ENCODE data around the gene SNX8. TPM values are rescaled to one million over a fixed set of nuclear protein-coding genes. Genes with fewer than 3 reads are reported as not detected.
A peak's percentile ranks its signal among the peaks of the same experiment; 100 is the strongest.

Gene SNX8
- total and polyA plus RNA-seq, 2 of the 8 experiments (the other 6 are each of a cell fraction or from before 2014, with no cell fraction given), result 46.2 to 70.8 TPM

GRCh38 chr7:2353936-2354185 lies 39.6 kb upstream of the SNX8 start (continued):
- TF ChIP-seq TEAD4 (IDR thresholded peaks at IDR 0.05; ENCODE audit: low read depth, low read length) (no peak), SAP30 (IDR thresholded peaks at IDR 0.05; ENCODE audit: insufficient read depth, insufficient replicate concordance, low read length) (no peak), GABPA (IDR thresholded peaks at IDR 0.05; ENCODE audit: borderline replicate concordance, insufficient read depth, low read length) (no peak), TAF7 (optimal IDR thresholded peaks at IDR 0.05; ENCODE audit: borderline replicate concordance, low read depth, low read length) (peak; percentile 64), HDAC6 (IDR thresholded peaks at IDR 0.05; ENCODE audit: low read depth, low read length) (no peak), TAF1 (IDR thresholded peaks at IDR 0.05; ENCODE audit: low read depth, low read length) (peak; percentile 70), ATF2 (IDR thresholded peaks at IDR 0.05; ENCODE audit: low read length) (no peak), CEBPB (IDR thresholded peaks at IDR 0.05; ENCODE audit: low read depth, low read length) (no peak), RNF2 (IDR thresholded peaks at IDR 0.05; ENCODE audit: borderline replicate concordance, low read depth, low read length, missing control alignments, poor library complexity, severe bottlenecking) (no peak), CHD1 (IDR thresholded peaks at IDR 0.05; ENCODE audit: low read depth, low read length) (no peak)
